Kidney tubule cell (primary cell): ENCODE data around the gene NDUFA12.
"Not testable (repeated sequence)": the region's sequence is repeated elsewhere in the genome, so short reads cannot be mapped to it uniquely, and the experiment has no call there.

ENCODE experiments used
- DNase-seq: peaks from one replicate; pipeline ENCODE4 v3.0.0-alpha.2; 2018; ENCODE audit warnings: low spot score

Gene NDUFA12

GRCh38 chr12:95003213-95003920 lies at the start of gene NDUFA12:
Gene NDUFA12, minus strand, starts transcription at chr12:95003697. Its CDS starts 17 bp downstream, at chr12:95003680.
- DNase-seq = peak; percentile 96

DNA sequence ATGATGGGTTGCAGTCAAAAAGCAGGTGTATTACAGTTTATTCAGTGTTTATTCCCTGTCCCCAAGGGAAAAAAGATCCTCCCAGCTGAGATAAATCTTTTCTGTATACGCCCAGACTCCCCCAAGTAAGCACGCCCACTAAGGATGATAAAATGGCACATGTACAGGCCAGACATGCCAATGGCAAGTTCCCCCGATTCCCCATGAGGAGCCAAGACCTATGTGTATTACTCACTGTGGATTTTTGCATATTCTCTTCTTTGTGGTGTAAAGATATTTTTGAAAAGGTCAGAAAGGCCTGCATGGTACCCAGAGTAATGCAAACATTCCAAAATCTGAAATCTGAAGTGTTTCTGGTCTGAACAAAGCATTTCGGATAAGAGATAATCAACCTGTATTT lies 47.7 kb upstream of the NDUFA12 start:
- DNase-seq = no peak

- DNase-seq = no peak
Measured at GRCh38 chr12:95037906-95038305, 34.4 kb upstream of the NDUFA12 start.

DNA sequence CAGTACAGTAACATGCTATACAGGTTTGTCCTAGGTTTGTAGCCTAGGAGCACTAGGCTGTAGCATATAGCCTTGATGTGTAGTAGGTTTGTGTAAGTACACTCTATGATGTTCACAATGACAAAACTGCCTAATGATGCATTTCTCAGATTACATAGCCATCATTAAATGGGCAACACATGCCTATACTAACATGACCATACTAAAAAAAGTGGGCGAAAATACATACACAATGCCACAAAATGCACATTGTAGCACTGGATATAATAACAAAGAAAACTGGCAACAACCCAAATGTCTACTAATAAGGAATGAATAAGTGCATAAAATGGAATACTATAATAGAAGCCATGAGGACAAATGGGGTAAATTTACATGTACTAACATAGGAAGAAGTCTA lies 31.3 kb upstream of the NDUFA12 start:
- DNase-seq = no peak

DNA sequence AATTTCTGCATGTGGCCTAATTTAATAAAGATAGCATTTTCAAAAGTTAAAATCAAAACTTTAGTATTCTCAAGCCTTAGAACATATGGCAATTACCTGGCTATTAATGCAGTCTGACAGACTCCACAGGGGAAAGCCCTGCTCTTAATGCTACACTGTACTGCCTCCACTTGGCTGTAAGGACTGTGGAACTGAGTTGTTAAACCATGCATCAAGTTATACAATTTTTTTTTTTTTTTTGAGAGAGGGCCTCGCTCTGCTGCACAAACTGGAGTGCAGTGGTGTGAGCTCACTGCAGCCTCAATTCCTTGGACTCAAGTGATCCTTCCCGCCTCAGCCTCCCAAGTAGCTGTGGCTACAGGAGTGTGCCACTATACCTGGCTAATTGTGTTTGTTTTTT lies 19.0 kb upstream of the NDUFA12 start:
- DNase-seq = peak; percentile 12

DNA sequence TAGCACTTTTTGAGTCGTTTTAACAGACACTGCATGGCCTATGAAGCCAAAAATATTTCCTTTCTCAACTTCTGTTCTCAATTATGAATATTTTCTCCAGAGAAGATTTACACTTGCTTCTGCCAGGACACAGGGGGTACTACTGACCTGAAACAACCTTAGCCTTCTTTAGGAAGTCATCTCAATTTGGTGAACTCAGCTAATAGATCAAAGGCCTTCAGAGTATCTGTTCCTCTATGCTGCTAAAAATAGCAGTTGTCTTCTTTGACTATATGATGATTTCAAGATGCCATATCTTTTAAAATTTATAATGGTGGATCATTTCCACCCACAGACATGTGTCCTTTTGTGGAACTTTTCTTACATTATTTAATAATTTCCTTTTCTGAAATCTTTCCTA lies 14.0 kb upstream of the NDUFA12 start:
- no peak for DNase-seq

DNA sequence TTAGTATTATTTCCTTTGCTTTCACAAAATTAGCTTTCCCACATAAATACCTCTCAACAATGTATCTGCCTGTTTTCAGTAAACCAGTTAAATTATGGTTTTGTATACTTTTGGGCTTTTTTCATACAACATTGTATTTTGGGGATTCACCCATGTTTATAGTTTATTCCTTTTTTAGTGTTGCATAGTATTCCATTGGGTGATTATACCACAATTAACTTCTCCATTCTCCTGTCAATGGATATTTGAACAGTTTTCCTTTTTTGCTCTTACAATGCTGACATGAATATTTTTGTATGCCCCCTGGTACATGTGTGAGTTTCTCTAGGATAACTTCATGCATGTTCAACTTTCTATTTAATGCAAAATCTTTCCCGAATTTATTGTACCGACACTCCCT lies 12.6 kb upstream of the NDUFA12 start:
- no peak for DNase-seq

GRCh38 chr12:95014554-95014953 lies 11.1 kb upstream of the NDUFA12 start:
- no peak for DNase-seq

DNA sequence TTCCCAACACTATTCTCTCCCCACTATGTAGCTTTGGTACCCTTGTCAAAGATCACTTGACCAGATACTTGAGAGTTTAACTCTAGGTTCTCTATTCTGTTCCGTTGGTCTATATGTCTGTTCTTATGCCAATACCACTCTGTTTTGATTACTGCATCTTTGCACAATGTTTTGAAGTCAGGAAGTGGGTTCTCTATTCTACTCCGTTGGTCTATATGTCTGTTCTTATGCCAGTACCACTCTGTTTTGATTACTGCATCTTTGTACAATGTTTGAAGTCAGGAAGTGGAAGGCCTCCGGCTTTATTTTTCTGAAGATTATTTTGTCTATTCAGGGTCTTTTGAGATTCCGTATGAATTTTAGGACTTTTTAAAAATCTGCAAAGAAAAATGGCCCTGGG lies 2.7 kb upstream of the NDUFA12 start:
- DNase-seq = no peak

GRCh38 chr12:95004610-95005009 lies 1.1 kb upstream of the NDUFA12 start:
- DNase-seq = no peak

DNA sequence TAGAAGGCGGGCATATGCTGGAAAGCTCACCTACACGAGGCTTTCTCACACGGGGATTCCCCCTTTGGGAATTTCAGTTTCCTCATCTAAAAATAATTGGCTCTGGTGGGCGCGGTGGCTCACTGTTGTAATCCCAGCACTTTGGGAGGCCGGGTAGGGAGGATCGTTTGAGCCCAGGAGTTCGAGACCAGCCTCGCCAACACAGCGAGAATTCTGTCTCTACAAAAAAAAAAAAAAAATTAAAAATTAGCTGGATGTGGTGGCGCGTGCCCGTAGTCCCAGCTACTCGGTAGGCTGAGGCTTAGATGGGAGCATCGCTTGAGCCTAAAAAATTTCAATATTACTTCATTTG lies 400 bp upstream of the NDUFA12 start:
- DNase-seq = no peak

GRCh38 chr12:95002754-95003153 lies 743 bp downstream of the NDUFA12 start:
- no peak for DNase-seq

DNA sequence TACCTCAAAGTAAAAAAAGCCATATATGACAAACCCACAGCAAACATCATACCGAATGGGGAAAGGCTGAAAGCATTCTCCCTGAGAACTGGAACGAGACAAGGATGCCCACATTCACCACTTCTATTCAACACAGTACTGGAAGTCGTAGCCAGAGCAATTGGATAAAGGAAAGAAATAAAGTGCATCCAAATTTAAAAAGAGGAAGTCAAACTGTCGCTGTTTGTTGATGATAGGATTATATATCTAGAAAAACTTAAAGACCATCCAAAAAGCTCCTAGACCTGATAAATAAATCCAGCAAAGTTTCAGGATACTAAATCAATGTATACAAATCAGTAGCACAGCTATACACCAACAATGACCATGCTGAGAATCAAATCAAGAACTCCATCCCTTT lies 5.2 kb downstream of the NDUFA12 start:
- DNase-seq = no peak

GRCh38 chr12:94997726-94998125 lies 5.8 kb downstream of the NDUFA12 start:
- DNase-seq = no peak

GRCh38 chr12:94997061-94997460 lies 6.4 kb downstream of the NDUFA12 start:
- DNase-seq = no peak

DNA sequence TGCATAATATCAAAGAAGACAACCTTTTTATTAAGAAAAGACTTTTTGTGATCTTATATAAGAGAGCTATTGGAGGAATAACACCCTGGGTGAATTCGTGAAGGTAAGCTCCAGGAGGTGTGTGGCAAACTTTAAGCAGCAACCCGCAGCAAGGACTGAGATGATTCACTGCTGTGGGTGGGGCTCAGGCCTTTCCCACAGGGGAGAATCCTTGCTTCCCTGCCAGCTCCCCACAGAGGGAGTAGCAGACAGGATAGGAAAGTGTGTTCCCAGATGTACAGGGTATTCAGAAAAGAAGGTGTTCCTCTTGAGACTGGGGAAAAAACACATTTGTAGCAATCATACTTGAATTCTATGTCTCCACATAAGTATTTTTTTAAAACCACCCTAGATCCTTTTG lies 9.2 kb downstream of the NDUFA12 start:
- peak; percentile 68 for DNase-seq

- DNase-seq = not testable (repeated sequence)
Measured at GRCh38 chr12:94993855-94994254, 9.6 kb downstream of the NDUFA12 start.

- no peak for DNase-seq
Measured at GRCh38 chr12:94990222-94990621, 13.3 kb downstream of the NDUFA12 start.

DNA sequence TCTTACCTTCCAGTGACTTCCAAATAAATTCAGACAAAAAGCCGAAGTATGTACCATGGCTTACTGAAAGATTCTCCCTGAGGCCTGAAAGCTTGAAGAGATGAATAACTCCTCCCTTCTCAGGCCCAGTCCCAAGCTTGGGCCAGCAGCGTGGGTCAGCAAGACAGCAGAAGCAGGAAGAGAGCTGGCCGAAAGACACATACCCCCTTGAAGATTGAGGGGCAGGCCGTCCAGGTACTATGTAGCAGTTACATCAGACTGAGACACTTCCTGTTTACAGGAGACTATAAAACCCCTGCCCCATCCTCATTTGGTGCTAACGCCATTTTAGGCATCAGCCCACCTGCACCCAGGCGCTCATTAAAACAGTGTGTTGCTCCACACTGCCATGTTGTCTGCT lies 15.0 kb downstream of the NDUFA12 start:
- no peak for DNase-seq

- DNase-seq = no peak
Measured at GRCh38 chr12:94987801-94988200, 15.7 kb downstream of the NDUFA12 start.

DNA sequence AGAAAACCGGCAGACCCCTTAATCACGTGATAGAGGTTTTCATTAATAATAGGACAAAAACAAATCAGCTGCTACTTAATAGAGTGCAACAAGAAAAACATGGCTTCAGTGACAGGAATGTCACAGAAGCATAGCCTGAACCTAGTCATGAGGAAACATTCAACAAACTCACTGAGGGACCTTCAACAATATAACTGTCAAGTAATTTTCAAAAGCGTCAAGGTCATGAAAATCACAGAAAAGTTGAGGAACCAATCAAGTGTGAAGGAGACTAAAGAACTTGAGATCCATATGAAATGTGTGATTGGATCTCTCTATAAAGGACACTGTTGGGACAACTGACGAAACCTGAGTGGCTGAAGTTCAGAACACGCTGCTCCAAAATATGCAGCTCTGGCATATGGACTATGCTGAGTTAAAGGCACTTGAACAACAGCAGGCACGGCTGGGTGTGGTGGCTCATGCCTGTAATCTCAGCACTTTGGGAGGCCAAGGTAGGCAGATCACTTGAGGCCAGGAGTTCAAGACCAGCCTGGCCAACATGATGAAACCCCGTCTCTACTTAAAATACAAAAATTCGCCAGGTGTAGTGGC lies 16.3 kb downstream of the NDUFA12 start:
- DNase-seq = no peak

DNA sequence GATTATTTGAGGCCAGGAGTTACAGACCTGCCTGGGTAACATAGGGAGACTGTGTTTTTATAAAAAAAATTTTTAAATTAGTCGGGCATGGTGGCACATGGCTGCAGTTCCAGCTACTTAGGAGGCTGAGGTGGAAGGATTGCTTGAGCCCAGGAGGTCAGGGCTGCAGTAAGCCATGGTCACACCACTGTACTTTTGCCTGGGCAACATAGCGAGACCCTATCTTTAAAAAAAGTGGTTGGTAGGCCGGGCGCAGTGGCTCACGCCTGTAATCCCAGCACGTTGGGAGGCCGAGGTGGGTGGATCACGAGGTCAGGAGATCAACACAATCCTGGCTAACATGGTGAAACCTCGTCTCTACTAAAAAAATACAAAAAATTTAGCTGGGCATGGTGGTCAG lies 18.4 kb downstream of the NDUFA12 start:
- not testable (repeated sequence) for DNase-seq

- no peak for DNase-seq
Measured at GRCh38 chr12:94983321-94983720, 20.2 kb downstream of the NDUFA12 start.

DNA sequence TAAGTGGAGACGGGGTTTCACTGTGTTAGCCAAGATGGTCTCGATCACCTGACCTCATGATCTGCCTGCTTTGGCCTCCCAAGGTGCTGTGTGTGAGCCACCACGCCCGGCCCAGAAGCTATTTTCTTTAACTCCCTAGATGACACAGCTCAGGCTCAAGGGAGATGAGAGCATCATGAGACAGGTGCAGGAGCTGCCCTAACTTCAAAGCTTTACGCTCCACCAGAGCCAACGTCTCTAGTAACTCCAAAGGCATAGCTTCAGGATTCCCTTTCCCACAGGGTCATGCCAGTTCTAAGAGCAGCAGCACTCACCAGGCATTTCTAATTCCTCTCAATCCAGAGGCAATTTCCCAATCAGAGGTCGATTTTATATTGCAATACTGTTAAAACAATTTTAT lies 21.0 kb downstream of the NDUFA12 start:
- peak; percentile 60 for DNase-seq
